Fibroblast of skin of abdomen (primary cell): Measurements from ENCODE around the gene KRT7.

Experiments
- DNase-seq: peaks from one replicate; pipeline ENCODE4 v3.0.0-alpha.2; 2013

KRT7 gene

GRCh38 chr12:52211716-52212585, 21.1 kb upstream of the KRT7 start:
- DNase-seq: no peak

- no peak for DNase-seq
These were observed 20.1 kb upstream of the KRT7 start for GRCh38 chr12:52212701-52213563.

GRCh38 chr12:52213564-52214420, 19.3 kb upstream of the KRT7 start:
- DNase-seq: peak; percentile 68

- no peak for DNase-seq
These were observed 18.6 kb upstream of the KRT7 start for GRCh38 chr12:52214421-52214802.

- DNase-seq: no peak
These were observed 17.4 kb upstream of the KRT7 start for GRCh38 chr12:52215587-52216031.

GRCh38 chr12:52216100-52216499, 16.9 kb upstream of the KRT7 start:
- DNase-seq: no peak

GRCh38 chr12:52216807-52217206, 16.2 kb upstream of the KRT7 start:
- no peak for DNase-seq

- DNase-seq: no peak
These were observed 15.8 kb upstream of the KRT7 start for GRCh38 chr12:52217223-52217622.

GRCh38 chr12:52218001-52218400, 15.0 kb upstream of the KRT7 start:
- DNase-seq: no peak

- no peak for DNase-seq
These were observed 12.6 kb upstream of the KRT7 start for GRCh38 chr12:52220477-52220876.

- DNase-seq: no peak
These were observed 11.8 kb upstream of the KRT7 start for GRCh38 chr12:52221070-52221781.

- no peak for DNase-seq
These were observed 11.1 kb upstream of the KRT7 start for GRCh38 chr12:52221912-52222457.

- no peak for DNase-seq
These were observed 10.4 kb upstream of the KRT7 start for GRCh38 chr12:52222692-52223091.

- no peak for DNase-seq
These were observed 9.5 kb upstream of the KRT7 start for GRCh38 chr12:52223406-52224039.

- DNase-seq: no peak
These were observed 8.9 kb upstream of the KRT7 start for GRCh38 chr12:52224151-52224550.

- DNase-seq: no peak
These were observed 7.3 kb upstream of the KRT7 start for GRCh38 chr12:52225752-52226151.

GRCh38 chr12:52226446-52226845, 6.6 kb upstream of the KRT7 start:
- DNase-seq: no peak

- DNase-seq: no peak
These were observed 5.4 kb upstream of the KRT7 start for GRCh38 chr12:52227606-52228166.

- DNase-seq: no peak
These were observed 4.7 kb upstream of the KRT7 start for GRCh38 chr12:52228366-52228765.

- DNase-seq: no peak
These were observed 4.1 kb upstream of the KRT7 start for GRCh38 chr12:52228931-52229330.

- DNase-seq: no peak
These were observed 3.2 kb upstream of the KRT7 start for GRCh38 chr12:52229836-52230343.
